ENCODE measurements around the gene GTPBP4. TPM values are rescaled to one million over a fixed set of nuclear protein-coding genes. Genes with fewer than 3 reads are reported as not detected.

GTPBP4 gene
- polyA plus RNA-seq, 5 donors: 53.3 to 62.4 (median 55.7) TPM

DNA sequence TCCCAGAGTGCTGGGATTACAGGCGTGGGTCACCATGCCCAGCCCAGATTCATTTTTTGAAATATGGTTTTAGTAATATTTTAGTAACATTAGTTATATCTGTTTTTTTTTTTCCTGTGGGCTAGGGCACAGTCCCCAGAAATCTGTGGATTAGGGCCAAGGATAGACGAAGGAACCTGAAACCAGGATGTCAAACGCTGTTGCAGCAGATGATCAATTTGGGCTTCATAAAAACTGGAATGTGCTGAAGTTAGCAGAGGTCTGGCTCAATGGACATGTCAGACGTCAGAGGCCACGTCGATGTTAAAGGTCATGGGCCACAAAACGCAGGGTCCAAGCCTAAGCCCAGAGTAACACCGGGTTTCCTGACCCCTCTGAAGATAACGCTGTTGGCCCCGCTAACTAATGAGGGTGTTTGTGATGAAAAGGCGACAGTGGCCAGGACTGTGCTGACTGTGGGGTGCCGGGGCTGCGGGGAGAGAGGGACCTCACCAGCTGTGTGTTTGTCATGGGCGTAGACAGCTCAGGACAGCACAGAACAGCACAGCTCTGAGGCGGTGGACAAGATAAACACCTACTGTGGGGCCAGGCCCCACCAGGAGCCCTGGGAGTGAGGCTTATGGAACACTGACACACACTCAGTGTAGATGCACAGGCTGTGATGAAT, 23.8 kb upstream of the GTPBP4 start:
- DNase-seq: no peak

DNA sequence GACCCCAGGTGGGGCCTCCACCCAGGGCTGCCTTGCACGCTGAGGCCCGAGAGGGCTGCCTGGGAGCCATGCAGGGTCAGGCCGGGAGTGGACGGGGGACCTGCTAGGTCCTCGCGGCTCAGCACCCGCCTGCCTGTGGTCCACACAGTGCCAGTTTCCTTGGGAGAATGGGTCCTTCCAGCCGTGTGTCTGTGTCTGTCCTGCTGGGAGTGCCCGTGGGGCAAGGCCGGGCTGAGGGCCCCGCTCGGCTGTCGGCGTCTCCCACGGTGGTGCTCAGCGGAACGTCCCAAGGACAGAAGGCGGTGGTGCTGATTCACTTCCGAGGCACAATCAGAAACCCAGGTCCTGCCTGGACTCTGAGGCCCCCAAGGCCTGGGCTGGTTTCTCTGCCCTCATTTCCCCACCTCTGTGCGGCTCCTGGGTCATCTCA, 23.2 kb upstream of the GTPBP4 start:
- no peak for DNase-seq

DNA sequence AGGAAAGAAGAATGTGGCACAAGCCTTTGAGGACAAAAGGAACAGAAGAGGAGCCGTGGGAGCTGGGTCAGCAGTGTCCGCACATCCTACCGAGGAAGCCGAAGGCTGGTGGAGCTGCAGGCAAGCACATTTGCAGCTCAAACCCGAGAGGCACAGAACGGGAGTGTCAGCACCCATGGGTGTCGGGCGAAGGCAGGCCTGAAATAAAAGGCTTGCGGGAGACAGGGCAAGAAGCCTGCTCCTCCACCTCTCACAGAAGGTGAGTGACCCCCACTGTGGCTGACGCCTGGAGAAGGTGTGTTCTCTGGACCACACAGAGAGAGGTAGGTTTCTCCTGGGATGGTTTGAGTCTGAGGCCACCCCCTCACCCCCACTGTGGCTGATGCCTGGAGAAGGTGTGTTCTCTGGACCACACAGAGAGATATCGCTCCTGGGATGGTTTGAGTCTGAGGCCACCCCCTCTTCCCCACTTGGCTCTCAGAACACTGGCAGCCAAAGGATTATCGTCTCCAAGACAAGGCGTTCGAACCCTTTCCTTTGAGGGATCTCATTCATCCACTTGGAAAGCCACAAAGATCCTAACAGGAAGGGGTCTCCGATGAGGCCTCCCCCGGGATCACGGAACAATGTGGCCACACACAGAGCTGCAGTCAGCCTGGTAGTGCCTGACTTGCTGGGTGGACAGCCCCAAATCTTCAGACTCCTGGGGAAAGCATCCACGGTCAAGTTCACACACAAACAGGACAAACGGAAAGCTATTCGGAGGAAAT, 21.6 kb upstream of the GTPBP4 start:
- DNase-seq: no peak

DNA sequence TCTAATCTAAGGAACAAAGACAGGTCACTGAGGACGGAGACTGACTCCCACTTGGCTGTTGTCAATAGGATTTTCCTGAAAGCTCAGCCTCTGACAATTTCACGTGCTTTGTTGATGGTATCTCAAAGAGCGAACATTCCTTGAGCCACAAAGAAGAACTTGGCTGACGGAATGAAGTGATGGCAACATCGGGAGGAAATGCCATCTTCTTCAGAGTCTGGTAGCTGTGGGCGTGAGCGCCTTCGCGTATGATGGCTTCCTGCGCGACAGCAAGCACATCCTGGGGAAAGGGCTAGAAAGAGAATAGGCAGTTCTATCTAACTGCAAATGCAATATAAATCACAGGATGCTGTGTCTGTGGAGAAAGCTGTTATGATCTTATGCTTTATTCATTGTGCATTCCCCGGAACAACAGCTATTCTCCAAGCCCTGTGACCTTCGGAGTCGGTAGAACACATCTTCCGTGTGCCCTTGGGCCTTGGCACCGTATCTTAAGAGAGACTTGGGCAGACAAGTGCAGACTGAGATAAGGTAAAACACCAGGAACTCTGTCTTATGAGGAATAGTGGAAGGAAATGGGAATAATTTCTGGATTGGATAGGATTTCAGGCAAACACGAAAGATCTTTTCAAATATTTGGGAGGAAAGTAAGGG, 19.6 kb upstream of the GTPBP4 start:
- DNase-seq: no peak

DNA sequence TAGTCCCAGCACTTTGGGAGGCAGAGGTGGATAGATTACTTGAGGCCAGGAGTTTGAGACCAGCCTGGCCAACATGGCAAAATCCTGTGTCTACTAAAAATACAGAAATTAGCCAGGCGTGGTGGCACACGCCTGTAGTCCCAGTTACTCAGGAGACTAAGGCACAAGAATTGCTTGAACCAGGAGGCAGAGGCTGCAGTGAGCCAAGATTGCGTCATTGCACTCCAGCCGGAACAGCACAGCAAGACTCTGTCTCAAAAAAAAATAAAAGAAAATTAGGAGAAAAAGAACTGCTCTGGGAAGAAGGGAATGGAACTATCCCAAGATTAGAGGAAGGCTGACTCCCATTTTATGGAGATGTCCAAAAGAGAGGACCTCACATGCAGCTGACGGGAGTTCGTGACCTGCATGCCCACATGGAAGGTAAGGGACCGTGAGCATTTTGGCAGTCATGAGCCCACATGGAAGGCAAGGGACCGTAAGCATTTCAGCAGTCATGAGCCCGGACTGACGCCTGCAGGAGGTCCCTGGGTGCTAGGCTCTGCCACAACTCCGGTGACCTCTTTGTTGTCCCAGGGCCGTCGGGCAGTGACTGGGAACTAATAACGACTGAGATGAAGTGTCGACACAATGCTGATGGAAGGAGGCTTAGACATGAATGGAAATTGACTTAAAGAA, 18.6 kb upstream of the GTPBP4 start:
- DNase-seq: no peak

DNA sequence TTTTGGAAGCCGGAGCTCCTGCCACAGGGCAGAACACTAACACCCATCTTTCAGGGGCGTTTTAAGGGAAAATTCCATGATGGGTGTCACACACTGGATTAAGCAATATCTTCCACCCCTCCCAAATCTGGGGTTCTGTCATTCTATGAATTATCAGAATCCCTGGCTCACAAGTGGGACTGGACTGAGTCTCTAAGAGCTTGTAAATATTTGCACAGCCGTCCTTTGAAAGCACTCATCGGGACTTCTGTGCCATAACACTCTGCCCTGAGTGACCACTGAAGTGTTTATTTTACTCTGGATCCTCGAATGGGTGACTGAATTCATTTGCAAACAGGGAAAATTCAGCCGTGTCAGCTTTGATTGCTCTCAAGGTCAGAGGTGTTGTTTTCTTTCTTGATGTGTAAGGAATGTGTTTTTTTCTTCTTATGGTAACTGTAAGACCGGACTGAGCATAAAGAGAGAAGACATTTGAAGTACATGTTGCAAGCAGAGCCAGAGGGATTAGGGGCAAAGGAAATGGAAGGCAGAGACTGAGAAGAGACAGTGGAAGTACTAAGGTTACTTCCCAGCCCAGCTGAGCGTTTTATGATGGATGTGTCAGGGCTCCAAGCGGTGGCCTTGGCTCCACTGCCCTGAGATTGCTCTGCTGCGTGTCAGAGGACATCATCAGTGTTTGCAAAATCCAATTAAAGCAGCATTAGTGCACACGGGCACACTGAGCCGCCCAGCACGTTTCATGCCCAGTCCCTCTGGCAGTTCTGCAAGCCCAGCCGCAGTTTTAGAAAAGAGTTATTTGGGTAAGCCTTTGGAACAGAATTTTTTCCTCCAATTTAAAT, 17.7 kb upstream of the GTPBP4 start:
- peak in 1 of 2 donors; percentile 62 for DNase-seq

DNA sequence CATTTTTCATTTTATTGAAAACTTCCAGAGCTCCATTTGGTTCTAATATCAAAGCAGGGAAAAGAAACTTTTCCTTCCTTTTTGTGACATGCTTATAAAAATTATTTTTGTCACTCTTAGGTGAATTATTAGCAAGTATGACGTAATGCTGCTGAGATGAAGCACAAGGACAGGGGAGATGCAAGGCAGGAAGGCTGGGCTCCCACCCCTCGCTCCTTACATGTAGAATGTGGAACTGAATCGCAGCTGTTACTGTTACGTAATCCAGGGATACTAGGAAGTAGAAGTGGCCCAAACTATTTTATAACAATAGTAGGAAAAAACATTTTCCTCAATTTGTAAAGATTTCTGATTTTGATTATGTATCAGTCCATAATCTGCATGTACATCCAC, 17.1 kb upstream of the GTPBP4 start:
- peak in 1 of 2 donors; percentile 57 for DNase-seq

DNA sequence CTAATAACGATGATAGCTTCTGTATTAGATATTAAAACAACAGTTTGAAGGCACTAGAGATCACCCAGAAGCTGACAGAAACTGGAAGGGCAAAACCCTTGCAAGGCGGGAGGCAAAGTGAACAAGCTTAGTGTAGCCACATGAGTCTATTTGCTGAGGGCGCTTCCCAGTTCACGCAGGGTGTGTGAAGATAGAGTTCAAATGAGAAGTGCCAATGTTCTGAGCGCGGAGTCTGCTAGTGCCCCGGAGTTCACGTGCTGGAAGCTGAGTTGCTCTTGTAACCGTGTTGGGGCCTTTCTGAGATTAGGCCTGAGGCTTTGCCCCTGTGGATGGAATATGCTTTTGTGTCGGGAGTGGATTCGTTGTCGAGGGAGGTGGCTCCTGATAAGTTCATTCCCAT, 16.6 kb upstream of the GTPBP4 start:
- no peak for DNase-seq

DNA sequence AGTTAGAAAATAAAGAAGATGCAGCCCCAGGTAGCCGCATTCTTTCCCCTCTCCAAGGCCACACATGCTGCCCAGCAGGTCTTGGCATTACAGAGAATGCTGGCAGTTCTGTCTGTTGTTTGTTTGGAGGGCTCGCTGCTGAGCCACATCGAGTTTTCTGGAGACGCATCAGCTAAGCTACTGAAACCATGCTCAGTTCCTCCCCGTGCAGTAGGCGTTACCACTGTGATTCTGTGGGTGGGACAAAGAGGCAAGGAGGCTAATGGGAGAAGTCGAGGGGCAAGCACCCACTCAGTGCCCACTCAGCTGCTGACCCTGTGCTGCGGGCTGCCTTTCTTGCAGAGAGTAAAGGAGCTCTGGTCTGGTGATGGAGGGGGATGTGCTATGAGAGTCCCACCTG, 15.5 kb upstream of the GTPBP4 start:
- DNase-seq: no peak

DNA sequence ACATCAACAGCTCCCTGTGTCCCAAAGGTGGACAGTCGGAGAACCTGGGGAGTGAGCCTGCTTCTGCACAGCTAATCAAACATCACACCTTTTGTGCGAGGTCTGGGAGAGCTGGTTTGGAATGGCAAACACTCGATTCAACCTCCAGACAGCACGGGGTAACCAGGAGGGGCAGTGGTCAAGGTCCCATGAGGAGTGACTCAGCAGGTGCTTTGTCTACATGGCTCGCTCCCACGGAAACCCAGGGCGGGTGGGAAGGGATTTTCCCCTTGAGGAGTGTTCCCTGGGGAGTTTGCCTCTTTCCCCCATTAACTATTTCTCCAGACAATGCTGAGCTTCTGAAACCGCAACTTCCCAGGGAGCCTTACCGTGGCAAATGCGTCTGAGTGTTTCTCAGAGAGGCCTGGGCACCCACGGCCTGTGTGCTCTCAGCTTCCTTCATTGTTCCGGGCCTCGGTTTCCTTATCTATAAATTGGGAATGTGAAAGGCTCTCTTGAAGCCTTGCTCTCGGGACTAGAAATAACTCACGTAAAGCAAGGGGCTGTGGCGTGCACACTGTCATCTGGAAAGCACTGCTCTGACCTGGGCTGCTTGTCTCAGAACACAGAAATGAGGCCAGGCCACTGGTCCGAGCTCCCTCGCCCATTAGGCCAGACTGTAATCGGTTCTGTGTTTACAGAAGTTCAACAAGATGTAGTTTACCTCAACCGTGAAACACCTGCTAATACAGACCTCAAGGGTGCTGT, 14.0 kb upstream of the GTPBP4 start:
- DNase-seq: no peak

DNA sequence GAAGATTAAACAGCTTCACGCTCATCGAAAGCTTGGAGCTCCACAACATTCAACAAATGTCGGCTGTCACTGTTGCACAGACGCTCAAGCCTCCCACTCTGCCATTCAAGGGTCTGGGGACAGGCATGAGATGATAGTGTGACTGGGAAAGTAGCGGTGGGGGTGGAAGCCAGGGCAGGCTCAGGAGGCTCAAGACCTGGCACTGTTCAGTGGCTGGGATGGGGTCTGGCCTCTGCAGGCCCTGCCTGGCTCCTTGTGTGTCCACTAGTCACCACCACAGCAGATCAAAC, 13.5 kb upstream of the GTPBP4 start:
- DNase-seq: no peak

DNA sequence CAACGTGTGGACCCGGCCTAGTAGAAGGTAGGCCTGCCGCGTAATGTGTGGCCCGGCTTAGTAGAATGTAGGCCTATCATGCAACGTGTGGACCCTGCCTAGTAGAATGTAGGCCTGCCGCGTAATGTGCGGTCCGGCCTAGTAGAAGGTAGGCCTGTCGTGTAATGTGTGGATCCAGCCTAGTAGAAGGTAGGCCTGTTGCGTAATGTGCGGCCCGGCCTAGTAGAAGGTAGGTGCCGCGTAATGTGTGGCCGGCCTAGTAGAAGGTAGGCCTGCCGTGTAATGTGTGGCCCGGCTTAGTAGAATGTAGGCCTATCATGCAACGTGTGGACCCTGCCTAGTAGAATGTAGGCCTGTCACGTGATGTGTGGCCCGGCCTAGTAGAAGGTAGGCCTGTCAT, 11.9 kb upstream of the GTPBP4 start:
- no peak for DNase-seq

DNA sequence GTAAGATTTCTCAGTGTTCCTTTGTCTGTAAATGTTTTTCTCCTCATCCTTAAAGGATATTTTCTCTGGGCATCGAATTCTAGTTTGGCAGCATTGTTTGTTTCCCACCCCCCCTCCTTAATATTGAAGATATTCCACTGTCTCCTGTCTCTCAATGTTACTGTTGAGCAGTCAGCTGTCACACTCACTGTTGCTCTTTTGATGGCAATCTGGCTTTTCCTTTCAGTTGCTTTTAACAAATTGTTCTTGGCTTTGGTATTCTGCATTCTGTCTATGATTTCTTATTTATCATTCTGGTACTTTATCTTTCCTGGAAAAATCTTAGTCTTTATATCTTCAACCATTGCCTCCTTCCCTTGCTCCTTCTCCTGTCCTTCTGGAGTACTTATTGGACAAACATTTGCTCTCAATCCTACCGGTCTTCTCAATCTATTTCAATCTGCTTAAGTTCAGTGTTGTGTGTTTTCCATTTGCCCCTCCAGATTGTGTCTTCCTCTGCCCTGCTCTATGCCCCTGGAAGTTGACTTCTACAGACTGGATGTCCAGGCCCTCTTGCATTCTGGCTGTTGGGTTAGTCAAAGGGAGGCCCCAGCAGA, 9.3 kb upstream of the GTPBP4 start:
- DNase-seq: no peak

DNA sequence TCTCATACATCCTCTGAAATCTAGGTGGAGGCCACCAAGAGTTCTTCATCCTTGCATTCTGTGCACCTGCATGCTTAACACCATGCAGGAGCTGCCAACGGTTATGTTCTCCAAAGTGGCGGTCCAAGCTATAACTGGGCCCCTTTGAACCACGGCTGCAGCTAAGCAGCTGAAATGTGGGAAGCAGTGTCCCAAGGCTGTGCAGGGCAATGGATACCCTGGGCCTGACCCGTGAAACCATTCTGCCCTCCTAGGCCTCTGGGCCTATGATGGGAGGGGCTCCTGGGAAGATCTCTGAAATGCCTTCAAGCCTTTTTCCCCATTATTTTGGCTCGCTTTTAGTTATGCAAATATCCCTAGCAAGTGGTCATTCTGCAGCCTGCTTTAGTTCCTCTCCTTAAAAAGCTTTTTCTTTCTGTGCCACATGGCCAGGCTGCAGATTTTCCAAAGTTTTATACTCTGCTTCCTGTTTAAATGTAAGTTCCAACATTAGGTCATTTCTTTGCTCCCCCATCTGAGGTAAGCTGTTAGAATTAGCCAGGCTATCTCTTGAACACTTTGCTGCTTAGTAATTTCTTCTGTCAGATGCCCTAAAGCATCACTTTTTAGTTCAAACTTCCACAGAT, 7.7 kb upstream of the GTPBP4 start:
- no peak for DNase-seq

DNA sequence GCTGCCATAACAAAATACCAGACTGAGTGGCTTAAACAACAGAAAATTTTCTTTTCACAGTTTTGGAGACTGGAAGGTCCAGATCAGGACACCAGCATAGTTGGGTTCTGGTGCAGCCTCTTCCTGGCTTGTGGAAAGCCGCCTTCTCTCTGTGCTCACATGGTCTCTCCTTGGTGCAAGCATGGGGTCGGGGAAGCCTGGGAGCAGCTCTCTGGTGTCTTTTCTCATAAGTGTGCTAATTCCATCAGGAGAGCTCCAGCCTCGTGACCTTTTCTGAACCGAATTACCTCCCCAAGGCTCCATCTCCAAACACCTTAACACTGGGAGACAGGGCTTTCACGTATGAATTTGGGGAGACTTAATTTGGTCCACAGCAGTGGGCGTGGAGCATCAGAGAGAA, 4.8 kb upstream of the GTPBP4 start:
- DNase-seq: no peak

DNA sequence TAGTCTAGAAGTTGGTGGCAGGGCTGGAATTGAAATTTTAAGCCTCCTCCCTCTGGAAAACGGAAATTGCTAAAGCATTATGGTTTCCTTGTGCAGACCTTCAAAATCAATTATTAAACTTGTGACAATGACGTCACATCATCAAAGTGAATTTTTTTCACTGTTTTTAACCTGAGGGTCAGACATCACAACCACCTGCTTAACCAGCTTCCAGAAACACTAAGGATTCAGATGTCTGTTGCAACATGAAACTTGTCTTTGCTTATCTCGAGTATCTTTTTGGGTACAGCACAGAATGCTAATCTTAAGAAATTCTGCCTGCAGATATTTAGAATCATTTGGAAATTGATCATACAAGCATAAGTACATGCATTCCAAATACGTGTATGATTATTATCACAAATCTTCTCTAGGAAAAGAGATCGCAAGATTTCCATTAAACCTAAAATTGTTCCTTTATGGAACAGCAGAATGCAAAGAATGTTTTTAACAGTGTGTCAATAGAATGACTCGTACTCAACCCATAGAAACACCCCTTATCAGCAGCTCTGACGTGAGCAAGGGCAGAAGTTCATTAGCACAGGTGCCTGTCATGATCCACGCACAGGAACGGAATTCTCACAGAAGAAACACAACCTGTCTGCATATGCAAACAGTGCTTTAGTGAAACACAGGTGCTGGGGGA, 4.1 kb upstream of the GTPBP4 start:
- DNase-seq: no peak

DNA sequence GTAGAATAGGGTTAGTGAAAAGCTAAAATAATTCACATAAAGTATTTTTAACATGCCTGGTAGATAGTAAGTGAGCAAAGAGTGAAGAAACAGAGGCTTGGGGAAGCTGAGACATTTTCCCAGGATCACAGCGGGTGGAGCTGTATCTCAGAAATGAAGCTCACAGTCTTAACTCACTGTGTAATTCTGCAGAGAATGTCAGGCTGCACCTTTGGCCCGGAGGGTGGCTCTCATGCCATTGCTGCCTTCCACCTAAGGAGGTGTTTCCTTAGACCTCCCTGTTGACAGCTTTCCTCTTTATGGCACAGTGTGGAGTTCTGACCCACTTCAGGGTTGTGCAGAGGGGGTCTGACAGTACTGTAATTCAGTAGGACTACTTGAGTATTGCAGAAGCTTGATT, 2.9 kb upstream of the GTPBP4 start:
- DNase-seq: no peak

DNA sequence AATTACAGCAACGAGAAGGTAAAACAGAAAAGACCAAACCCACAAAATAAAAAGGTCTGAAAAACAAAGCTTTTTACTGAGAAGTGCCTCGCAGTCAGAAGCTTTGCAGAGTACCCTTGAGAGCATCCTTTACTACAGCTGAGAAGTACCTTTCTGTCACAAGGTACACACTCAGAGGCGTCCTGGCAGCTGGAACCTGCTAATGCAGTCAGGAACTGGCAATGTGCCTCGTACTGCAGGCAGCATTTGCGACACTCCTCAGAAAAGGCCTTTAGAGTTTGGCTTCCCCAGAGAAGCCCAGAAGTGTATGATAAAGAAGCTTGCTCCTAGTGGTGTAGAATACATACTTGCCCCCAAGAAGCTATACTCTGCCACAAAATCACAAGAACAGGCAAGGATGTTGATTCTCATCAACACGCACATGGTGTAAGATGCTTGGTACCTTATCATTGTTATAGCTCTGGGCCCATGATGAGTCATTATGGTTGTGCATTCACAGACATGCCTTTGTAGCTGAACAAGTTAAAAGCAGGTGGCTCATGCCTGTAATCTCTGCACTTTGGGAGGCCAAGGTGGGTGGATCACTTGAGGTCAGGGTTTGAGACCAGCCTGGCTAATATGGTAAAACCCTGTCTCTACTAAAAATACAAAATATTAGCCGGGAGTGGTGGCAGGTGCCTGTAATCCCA, 2.0 kb upstream of the GTPBP4 start:
- peak; percentile 65 to 69 for DNase-seq

Data from right lung (tissue), 5 donors.